ENCODE measurements around the gene CFAP45.
"Not testable (repeated sequence)": the region's sequence is repeated elsewhere in the genome, so short reads cannot be mapped to it uniquely, and the experiment has no call there.

Gene CFAP45

GRCh38 chr1:159900755-159901360, 893 bp upstream of the CFAP45 start:
- DNase-seq, result no peak

GRCh38 chr1:159899634-159900033, 331 bp downstream of the CFAP45 start:
- DNase-seq, result not testable (repeated sequence)

- DNase-seq, result no peak
Measured at GRCh38 chr1:159898527-159898926, 1.4 kb downstream of the CFAP45 start.

- DNase-seq, result no peak
Measured at GRCh38 chr1:159897962-159898361, 2.0 kb downstream of the CFAP45 start.

GRCh38 chr1:159896546-159896930, 3.4 kb downstream of the CFAP45 start:
- DNase-seq, result no peak

- DNase-seq, result no peak
Measured at GRCh38 chr1:159895836-159896545, 4.0 kb downstream of the CFAP45 start.

- DNase-seq, result no peak
Measured at GRCh38 chr1:159895286-159895685, 4.7 kb downstream of the CFAP45 start.

GRCh38 chr1:159892944-159893343, 7.0 kb downstream of the CFAP45 start:
- DNase-seq, result no peak

GRCh38 chr1:159891275-159892157, 8.4 kb downstream of the CFAP45 start:
- DNase-seq, result peak; percentile 79

GRCh38 chr1:159890390-159890789, 9.6 kb downstream of the CFAP45 start:
- no peak for DNase-seq

GRCh38 chr1:159889821-159890252, 10.1 kb downstream of the CFAP45 start:
- DNase-seq, result no peak

- no peak for DNase-seq
Measured at GRCh38 chr1:159889202-159889601, 10.8 kb downstream of the CFAP45 start.

GRCh38 chr1:159884296-159884695, 15.7 kb downstream of the CFAP45 start:
- no peak for DNase-seq

GRCh38 chr1:159883134-159883533, 16.8 kb downstream of the CFAP45 start:
- no peak for DNase-seq

- DNase-seq, result no peak
Measured at GRCh38 chr1:159882527-159882862, 17.5 kb downstream of the CFAP45 start.

- DNase-seq, result peak; percentile 24
Measured at GRCh38 chr1:159881622-159882526, 18.1 kb downstream of the CFAP45 start.

- DNase-seq, result no peak
Measured at GRCh38 chr1:159880430-159880829, 19.5 kb downstream of the CFAP45 start.

- no peak for DNase-seq
Measured at GRCh38 chr1:159879977-159880376, 20.0 kb downstream of the CFAP45 start.

GRCh38 chr1:159879136-159879535, 20.8 kb downstream of the CFAP45 start:
- DNase-seq, result no peak

- DNase-seq, result no peak
Measured at GRCh38 chr1:159877695-159878444, 22.1 kb downstream of the CFAP45 start.

GRCh38 chr1:159873530-159874143, 26.3 kb downstream of the CFAP45 start:
- no peak for DNase-seq

- no peak for DNase-seq
Measured at GRCh38 chr1:159872891-159873290, 27.1 kb downstream of the CFAP45 start.
